22Rv1 (cell line): ENCODE results near the gene XAGE1B.

Experiments used
- CTCF ChIP-seq: fragments of 450-650 bp; IDR thresholded peaks from 2 replicates; pipeline ENCODE4 v1.5.1; 2017; ENCODE audit warnings: mild to moderate bottlenecking
- ZFX ChIP-seq: fragments of 450-650 bp; IDR thresholded peaks from 2 replicates; pipeline ENCODE4 v1.6.1; 2017; ENCODE audit warnings: antibody characterized with exemption, borderline replicate concordance

- TF ChIP-seq CTCF = no peak
- TF ChIP-seq ZFX = no peak
These were observed 9.5 kb downstream of the XAGE1B start for GRCh38 chrX:52507331-52507730.
